NK-92 treated with Interleukin-12 subunit alpha and Interleukin-12 subunit beta, amount 100 ng/mL, for 24 hours (cell line): ENCODE measurements around the gene ACAA1.
A peak's percentile ranks its signal among the peaks of the same experiment; 100 is the strongest.

ENCODE experiments used
- DNase-seq: peaks from one replicate; lab custom pipeline; 2025; lab: John Stamatoyannopoulos, UW

ACAA1 gene

GRCh38 chr3:38118421-38119247 lies 18.3 kb downstream of the ACAA1 start:
- no peak for DNase-seq

GRCh38 chr3:38117748-38118420 lies 19.0 kb downstream of the ACAA1 start:
- peak; percentile 20 for DNase-seq

DNA sequence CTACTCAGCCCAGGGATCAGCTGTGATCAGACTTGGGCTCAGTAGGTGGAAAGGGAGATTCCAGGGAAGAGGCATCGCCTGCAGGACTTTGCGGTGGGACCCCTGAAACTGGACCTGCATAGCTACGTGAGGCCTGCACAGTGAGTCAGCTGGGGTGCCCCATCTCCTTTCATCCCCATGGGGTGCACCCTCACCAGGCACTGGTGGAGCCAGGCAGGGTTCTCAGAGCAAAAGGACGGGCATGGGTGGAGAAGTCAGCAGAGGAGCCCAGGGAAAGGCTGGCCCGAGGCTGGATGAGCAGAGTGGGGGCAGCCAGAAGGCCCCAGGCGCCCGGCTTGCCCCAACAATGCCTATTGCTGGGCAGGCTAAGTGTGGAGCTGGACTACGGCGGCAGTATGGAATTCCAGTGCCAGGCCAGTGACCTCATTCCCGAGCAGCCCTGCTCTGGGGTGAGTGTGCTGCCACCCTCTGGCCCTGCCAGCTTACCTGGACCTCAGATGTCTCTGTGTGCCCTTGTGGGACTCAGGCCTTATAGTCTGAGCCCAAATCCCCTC lies 19.7 kb downstream of the ACAA1 start:
- DNase-seq, result no peak

DNA sequence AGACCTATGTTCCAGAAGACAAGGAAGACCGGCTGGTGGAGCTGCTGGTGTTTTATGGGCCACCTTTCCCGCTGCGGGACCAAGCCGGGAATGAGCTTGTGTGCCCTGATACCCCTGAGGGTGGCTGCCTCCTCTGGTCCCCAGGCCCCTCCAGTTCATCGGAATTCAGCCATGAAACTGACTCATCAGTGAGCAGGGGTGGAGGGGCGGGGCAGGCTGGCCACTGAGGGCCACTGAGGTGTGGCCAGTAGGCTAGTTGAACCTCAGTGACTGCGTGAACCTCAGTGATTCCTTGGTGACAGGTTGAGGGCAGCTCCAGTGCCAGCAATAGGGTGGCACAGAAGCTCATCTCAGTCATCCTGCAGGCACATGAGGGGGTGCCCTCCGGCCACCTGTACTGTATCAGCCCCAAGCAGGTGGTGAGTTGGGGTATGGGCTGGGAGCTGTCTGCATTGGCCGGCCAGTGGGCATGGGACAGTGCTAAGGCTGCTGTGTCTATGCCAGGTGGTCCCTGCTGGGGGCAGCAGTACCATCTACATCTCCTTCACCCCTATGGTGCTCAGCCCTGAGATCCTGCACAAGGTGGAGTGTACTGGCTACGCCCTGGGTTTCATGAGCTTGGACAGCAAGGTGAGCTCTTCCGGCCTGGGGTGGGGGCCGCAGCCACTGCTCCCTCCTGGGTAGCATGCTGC lies 20.3 kb downstream of the ACAA1 start:
- no peak for DNase-seq

DNA sequence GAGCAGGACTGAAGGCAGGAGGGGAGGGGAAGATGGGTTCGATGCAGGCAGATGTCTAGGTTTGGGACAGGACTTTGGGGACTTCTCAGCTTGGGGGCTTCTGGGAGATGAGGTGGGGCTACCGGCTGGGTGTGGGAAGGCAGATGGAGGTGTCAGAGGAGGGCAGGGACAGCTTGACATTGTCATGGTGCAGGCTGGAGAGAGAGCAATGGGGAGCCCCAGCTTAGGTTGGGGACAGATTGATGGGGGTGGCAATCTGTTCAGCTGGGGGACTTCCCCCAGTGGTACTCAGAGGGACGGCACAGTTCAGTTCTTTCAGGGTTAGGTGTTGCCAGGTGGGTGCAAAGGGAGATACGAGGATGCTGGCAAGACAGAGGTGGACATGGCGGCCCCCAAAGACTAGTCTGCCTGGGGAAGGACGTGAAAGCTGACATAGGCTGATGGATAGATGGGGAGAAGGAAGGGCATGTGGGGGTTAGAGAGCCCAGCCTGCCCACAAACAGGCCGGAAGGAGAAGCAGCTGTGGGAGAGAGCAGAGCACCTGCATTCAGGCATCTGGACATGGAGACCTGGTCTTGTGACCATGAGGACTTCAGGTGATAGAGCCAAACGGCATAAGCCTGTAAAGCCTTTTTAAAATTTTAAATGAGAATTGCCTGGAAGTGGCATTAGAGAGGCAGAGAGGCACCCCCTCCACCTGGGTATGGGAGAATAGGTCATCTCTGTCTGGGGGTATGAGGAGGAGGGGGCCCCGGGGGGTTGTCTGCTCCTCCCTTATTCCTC lies 21.1 kb downstream of the ACAA1 start:
- no peak for DNase-seq

DNA sequence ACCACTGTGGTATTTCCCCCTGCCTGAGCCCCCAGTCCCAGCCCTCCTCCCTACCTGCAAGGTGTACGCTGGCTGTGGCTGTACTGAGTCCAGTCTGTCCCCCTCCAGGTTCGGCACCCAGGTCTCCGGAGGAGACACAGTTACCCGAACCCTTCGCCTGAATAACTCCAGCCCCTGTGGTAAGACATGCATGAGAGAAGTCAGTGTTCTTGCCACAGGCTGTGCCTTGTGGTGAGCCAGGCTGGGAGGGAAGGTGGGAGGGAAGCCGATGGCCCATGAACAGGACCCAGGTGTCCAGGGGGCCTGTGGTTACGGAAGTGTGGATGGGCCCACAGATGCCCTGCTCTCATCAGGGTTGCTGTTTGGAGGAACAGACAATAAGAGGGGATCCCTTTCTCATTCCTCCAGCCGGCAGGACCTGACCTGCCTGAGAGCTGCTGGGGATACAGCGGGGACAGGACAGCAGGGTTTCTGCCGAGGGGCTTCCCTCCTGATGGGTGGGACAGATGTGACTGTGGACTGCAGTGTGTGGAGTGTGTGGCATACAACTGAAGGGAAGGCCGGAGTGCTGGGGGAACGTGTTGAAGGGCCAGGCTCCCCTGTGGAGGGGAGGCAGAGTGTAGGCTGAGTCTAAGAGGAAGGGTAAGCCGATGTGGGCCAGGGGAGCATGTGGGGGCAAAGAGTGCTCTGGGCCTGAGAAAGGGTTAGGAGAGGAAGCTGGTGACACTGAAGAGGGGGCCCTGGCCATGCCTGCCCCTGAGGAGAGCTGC lies 21.9 kb downstream of the ACAA1 start:
- no peak for DNase-seq

GRCh38 chr3:38114052-38114874 lies 22.7 kb downstream of the ACAA1 start:
- no peak for DNase-seq

DNA sequence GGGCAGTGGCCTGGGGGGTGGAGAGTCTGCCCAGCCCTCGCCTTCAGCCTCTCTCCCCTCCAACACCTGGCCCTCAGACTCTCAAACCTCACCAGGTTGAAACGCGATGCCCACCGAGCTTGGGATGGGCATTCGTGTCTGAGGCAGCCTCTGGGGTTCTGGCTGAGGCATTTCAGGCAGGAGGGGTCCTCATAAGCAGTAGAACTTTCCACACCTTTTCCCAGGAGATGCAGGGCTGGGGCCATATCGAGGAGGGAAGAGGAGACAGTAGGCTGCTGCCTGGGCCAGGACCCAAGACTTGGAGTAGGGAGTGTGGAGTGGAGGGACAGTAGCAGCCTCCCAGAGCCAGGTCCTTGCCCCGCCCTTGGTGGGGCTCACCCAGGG lies 24.6 kb downstream of the ACAA1 start:
- no peak for DNase-seq

DNA sequence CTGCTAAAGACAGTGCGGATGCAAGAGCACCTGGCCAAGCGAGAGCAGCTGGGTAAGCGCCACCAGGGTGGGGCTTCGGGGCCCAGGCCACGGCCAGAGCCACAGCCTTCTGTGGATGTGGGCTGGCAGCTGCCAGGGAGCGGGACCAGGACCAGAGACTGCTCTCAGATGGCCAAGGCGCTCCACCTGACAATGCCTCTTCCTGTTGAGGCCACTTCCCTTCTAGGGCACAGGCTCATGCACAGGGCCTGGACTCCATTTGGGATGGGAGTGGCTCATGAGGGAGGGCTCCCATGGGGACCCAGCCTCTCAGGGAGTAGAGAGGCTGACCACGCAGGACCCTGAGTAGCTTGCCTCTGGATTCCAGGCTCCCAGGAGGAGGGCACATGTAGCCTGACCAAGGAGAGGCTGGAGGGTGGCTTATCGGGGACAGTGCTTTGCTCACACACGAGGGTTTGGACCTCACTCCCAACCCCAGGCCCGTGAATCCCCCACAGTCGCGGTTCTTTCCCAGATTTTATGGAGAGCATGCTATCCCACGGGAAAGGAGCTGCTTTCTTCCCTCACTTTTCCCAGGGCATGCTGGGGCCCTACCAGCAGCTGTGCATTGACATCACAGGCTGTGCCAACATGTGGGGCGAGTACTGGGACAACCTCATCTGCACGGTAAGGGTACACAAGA lies 25.1 kb downstream of the ACAA1 start:
- no peak for DNase-seq

GRCh38 chr3:38111201-38111600 lies 25.7 kb downstream of the ACAA1 start:
- no peak for DNase-seq

GRCh38 chr3:38110314-38111050 lies 26.4 kb downstream of the ACAA1 start:
- DNase-seq, result no peak

- no peak for DNase-seq
Measured at GRCh38 chr3:38109580-38110313, 27.2 kb downstream of the ACAA1 start.

GRCh38 chr3:38108649-38109579 lies 28.0 kb downstream of the ACAA1 start:
- no peak for DNase-seq

- DNase-seq, result no peak
Measured at GRCh38 chr3:38107911-38108648, 28.8 kb downstream of the ACAA1 start.

- no peak for DNase-seq
Measured at GRCh38 chr3:38105525-38105924, 31.4 kb downstream of the ACAA1 start.

DNA sequence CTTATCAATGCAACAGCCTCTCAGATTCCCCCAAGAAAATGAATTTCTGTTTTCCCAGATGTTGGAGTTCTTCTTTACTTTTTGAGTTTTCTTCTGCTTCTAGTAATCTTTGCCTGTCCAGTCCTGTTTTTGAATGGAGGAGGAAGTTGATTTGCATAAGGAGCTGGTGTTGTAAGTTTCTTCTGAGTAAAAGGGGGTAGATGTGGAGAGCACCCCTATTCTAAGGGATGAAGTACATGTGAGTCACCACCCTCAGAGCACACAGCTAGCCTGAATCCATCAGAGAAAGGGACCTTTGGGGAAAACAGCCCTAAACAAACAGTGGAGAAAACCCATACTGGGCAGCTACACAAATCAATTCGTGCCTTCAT lies 34.5 kb downstream of the ACAA1 start:
- no peak for DNase-seq
